GM18909 (cell line): ENCODE measurements around the gene KLHDC7B.

Experiments used
- ATAC-seq: cut with Tn5 transposase; IDR thresholded peaks from one replicate; pipeline ENCODE4 v1.9.1; 2021; ENCODE audit warnings: mild to moderate bottlenecking; ENCODE audit not compliant: unreplicated experiment, poor library complexity

The KLHDC7B gene

GRCh38 chr22:50583294-50583861 is 37.7 kb downstream of the KLHDC7B start:
- peak; percentile 29 for ATAC-seq

- ATAC-seq, result no peak
Observed at GRCh38 chr22:50584106-50585096, 38.7 kb downstream of the KLHDC7B start.

- no peak for ATAC-seq
Observed at GRCh38 chr22:50585238-50585637, 39.5 kb downstream of the KLHDC7B start.

- ATAC-seq, result no peak
Observed at GRCh38 chr22:50585781-50586180, 40.1 kb downstream of the KLHDC7B start.

GRCh38 chr22:50586416-50586815 is 40.7 kb downstream of the KLHDC7B start:
- ATAC-seq, result no peak

GRCh38 chr22:50587407-50587806 is 41.7 kb downstream of the KLHDC7B start:
- ATAC-seq, result no peak

- ATAC-seq, result no peak
Observed at GRCh38 chr22:50595189-50595588, 49.5 kb downstream of the KLHDC7B start.

- no peak for ATAC-seq
Observed at GRCh38 chr22:50597097-50597496, 51.4 kb downstream of the KLHDC7B start.

GRCh38 chr22:50599816-50600455 is 54.2 kb downstream of the KLHDC7B start:
- ATAC-seq, result no peak

GRCh38 chr22:50600538-50600937 is 54.8 kb downstream of the KLHDC7B start, which contains the start of gene MAPK8IP2:
TSS of gene MAPK8IP2 (plus strand) at chr22:50600793. CDS start at chr22:50600819, 26 bp downstream.
- no peak for ATAC-seq
